ENCODE results near the gene ZNF622. TPM values are rescaled to one million over a fixed set of nuclear protein-coding genes. Genes with fewer than 3 reads are reported as not detected.
"Not testable (repeated sequence)": the region's sequence is repeated elsewhere in the genome, so short reads cannot be mapped to it uniquely, and the experiment has no call there.

The ZNF622 gene
- total RNA-seq, 4 donors from 2014 or later, result 12.6 to 32.2 (median 14.8) TPM

- intact Hi-C loops (cut with DNase I; ENCODE audit: low total_unique reads), result no loop called here
- Histone ChIP-seq H3K4me1 (no peaks in the 10 kb centered on the region), H3K9me3 (no peaks in the 10 kb centered on the region), H3K27ac (no peak overlapping the region), H3K27me3 (no peaks in the 10 kb centered on the region), H3K36me3 (no peaks in the 10 kb centered on the region), H3K4me3 (no peak overlapping the region)
- TF ChIP-seq CTCF (IDR thresholded peaks at IDR 0.05) (no peak), POLR2A (IDR thresholded peaks at IDR 0.05) (no peak)
- DNase-seq, result no peak
These were observed 15.4 kb upstream of the ZNF622 start for GRCh38 chr5:16480821-16481538.

- H3K36me3 ChIP-seq, result no peaks in the 10 kb centered on the region
- no peak for TF ChIP-seq CTCF (IDR thresholded peaks at IDR 0.05)
- TF ChIP-seq POLR2A (IDR thresholded peaks at IDR 0.05), result no peak
- H3K27ac ChIP-seq, result no peak overlapping the region
- H3K4me1 ChIP-seq, result no peaks in the 10 kb centered on the region
- H3K9me3 ChIP-seq, result no peaks in the 10 kb centered on the region
- H3K27me3 ChIP-seq, result no peaks in the 10 kb centered on the region
- H3K4me3 ChIP-seq, result no peak overlapping the region
- DNase-seq, result no peak
- intact Hi-C loops (cut with DNase I; ENCODE audit: low total_unique reads), result no loop called here
These were observed 14.5 kb upstream of the ZNF622 start for GRCh38 chr5:16480144-16480543.

- Histone ChIP-seq H3K27ac (no peak overlapping the region), H3K4me3 (no peak overlapping the region), H3K36me3 (no peaks in the 10 kb centered on the region), H3K27me3 (no peaks in the 10 kb centered on the region), H3K9me3 (no peaks in the 10 kb centered on the region), H3K4me1 (no peaks in the 10 kb centered on the region)
- no peak for DNase-seq
- intact Hi-C loops (cut with DNase I; ENCODE audit: low total_unique reads), result no loop called here
- no peak for TF ChIP-seq POLR2A (IDR thresholded peaks at IDR 0.05)
- TF ChIP-seq CTCF (IDR thresholded peaks at IDR 0.05), result no peak
These were observed 11.9 kb upstream of the ZNF622 start for GRCh38 chr5:16477541-16477940.

GRCh38 chr5:16476417-16476816, 10.8 kb upstream of the ZNF622 start:
- intact Hi-C loops (cut with DNase I; ENCODE audit: low total_unique reads); H3K4me1 ChIP-seq; H3K27me3 ChIP-seq; H3K9me3 ChIP-seq; H3K4me3 ChIP-seq; H3K36me3 ChIP-seq; DNase-seq; H3K27ac ChIP-seq: not testable (repeated sequence)

GRCh38 chr5:16471387-16471786, 5.8 kb upstream of the ZNF622 start:
- intact Hi-C loops (cut with DNase I; ENCODE audit: low total_unique reads), result no loop called here
- H3K27ac ChIP-seq, result no peak overlapping the region
- no peaks in the 10 kb centered on the region for H3K36me3 ChIP-seq
- H3K4me3 ChIP-seq, result no peak overlapping the region
- TF ChIP-seq POLR2A (IDR thresholded peaks at IDR 0.05), result no peak
- no peak for TF ChIP-seq CTCF (IDR thresholded peaks at IDR 0.05)
- H3K9me3 ChIP-seq, result no peaks in the 10 kb centered on the region
- no peaks in the 10 kb centered on the region for H3K4me1 ChIP-seq
- no peak for DNase-seq
- no peaks in the 10 kb centered on the region for H3K27me3 ChIP-seq
